GM12878 (cell line): Measurements from ENCODE around the gene CMTM5. TPM values are rescaled to one million over a fixed set of nuclear protein-coding genes. Genes with fewer than 3 reads are reported as not detected.

ENCODE experiments used
- ATAC-seq: fragments of 200-7000 bp; cut with Tn5 transposase; 3 replicates; pipeline ENCODE4 v1.9.1; 2020; ENCODE audit warnings: mild to moderate bottlenecking, moderate library complexity
- BruUV-seq: library from RNA; stranded (reverse); fragments of 400-500 nt; replicated peaks from 2 replicates; lab custom pipeline; 2021; lab: Mats Ljungman, UMichigan
- CTCF ChIA-PET: fragments of 300-600 bp; sonication (Branson Sonifier 250); formaldehyde crosslinking; extraction: SDS; loops from one replicate; lab custom pipeline; 2021; ENCODE audit warnings: inconsistent platforms; lab: Yijun Ruan, JAX
- POLR2A ChIA-PET: fragments of 350-600 bp; formaldehyde crosslinking; extraction: SDS; loops from one replicate; lab custom pipeline; 2021; ENCODE audit warnings: inconsistent platforms; lab: Charles Lee
- RAD21 ChIA-PET: fragments of 300-600 bp; sonication (Branson Sonifier 250); formaldehyde crosslinking; loops from one replicate; lab custom pipeline; 2023; ENCODE audit warnings: antibody characterized with exemption; ENCODE audit not compliant: unreplicated experiment; lab: Charles Lee
- SMC1A ChIA-PET: fragments of 300-600 bp; sonication (Branson Sonifier 250); formaldehyde crosslinking; loops from one replicate; lab custom pipeline; 2023; ENCODE audit not compliant: unreplicated experiment, uncharacterized antibody; lab: Charles Lee
- DNase-seq: peaks from one replicate; pipeline ENCODE4 v3.0.0-alpha.2; 2011; ENCODE audit warnings: low read depth, low spot score
- FAIRE-seq: peaks from 3 replicates; lab custom pipeline; 2011; peaks lifted over from hg19 to GRCh38; lab: Jason Lieb, UNC
- H2AFZ ChIP-seq: 2 replicates; pipeline ENCODE4 v1.6.0; 2011; ENCODE audit warnings: low read depth, low read length, control low read depth; ENCODE audit not compliant: control insufficient read depth
- H3K27ac ChIP-seq: 2 replicates; pipeline ENCODE4 v1.5.1; 2011; ENCODE audit warnings: control low read depth; ENCODE audit not compliant: control insufficient read depth, insufficient read depth
- H3K27me3 ChIP-seq, 2 experiments: replicated peaks in 1 of 2; 2 replicates each; pipeline versions ENCODE4 v1.6.0 to v1.6.1; 2011; ENCODE audit warnings: low read length in 1 of 2; ENCODE audit not compliant: control insufficient read depth in 2 of 2, insufficient read depth in 2 of 2
- H3K36me3 ChIP-seq, 2 experiments: 2 replicates each; pipeline ENCODE4 v1.5.1; 2011; ENCODE audit warnings: low read length in 1 of 2; ENCODE audit not compliant: control insufficient read depth in 2 of 2, insufficient read depth in 2 of 2
- H3K4me1 ChIP-seq: 2 replicates; pipeline ENCODE4 v1.6.1; 2011; ENCODE audit warnings: mild to moderate bottlenecking, low read length, moderate library complexity, mixed read lengths; ENCODE audit not compliant: control insufficient read depth, insufficient read depth
- H3K4me2 ChIP-seq: 2 replicates; pipeline ENCODE4 v1.6.0; 2011; ENCODE audit warnings: control low read depth; ENCODE audit not compliant: control insufficient read depth, insufficient read depth
- H3K4me3 ChIP-seq: fragments of 200-600 bp; sonication (generic); 2 replicates; pipeline ENCODE4 v1.5.1; 2016
- H3K79me2 ChIP-seq: 2 replicates; pipeline ENCODE4 v1.6.0; 2011; ENCODE audit warnings: low read length; ENCODE audit not compliant: control insufficient read depth, insufficient read depth
- H3K9ac ChIP-seq: 2 replicates; pipeline ENCODE4 v1.8.0; 2011; ENCODE audit warnings: low read length, control low read depth, mixed read lengths; ENCODE audit not compliant: control insufficient read depth, insufficient read depth
- H3K9me3 ChIP-seq: replicated peaks from 3 replicates; pipeline ENCODE4 v1.5.1; 2011; ENCODE audit warnings: mild to moderate bottlenecking, low read length; ENCODE audit not compliant: control insufficient read depth, insufficient read depth
- H4K20me1 ChIP-seq: 2 replicates; pipeline ENCODE4 v1.6.0; 2011; ENCODE audit not compliant: control insufficient read depth, insufficient read depth
- BCL11A ChIP-seq: IDR thresholded peaks from 2 replicates; pipeline ENCODE4 v1.6.1; 2011; ENCODE audit warnings: low read depth, low read length
- CBX3 ChIP-seq: fragments of 200-600 bp; sonication (generic); IDR thresholded peaks from 2 replicates; pipeline ENCODE4 v1.6.1; 2016; ENCODE audit warnings: low read depth, borderline replicate concordance
- CEBPB ChIP-seq, 2 experiments: fragments of 150-350 bp in 1 of 2; IDR thresholded peaks; 2 replicates each; pipeline ENCODE4 v1.6.1; 2012 to 2014; ENCODE audit warnings: low read depth in 2 of 2, low read length in 2 of 2, borderline replicate concordance in 1 of 2, inconsistent platforms in 1 of 2
- CTCF ChIP-seq, 3 experiments: IDR thresholded peaks in 2 of 3; conservative IDR thresholded peaks in 1 of 3; 2 replicates each; pipeline ENCODE4 v1.5.1; 2011; ENCODE audit warnings: low read depth in 3 of 3, low read length in 3 of 3, mild to moderate bottlenecking in 3 of 3, control low read depth in 2 of 3, moderate library complexity in 2 of 3, inconsistent platforms in 1 of 3, mixed read lengths in 1 of 3; ENCODE audit not compliant: control insufficient read depth in 2 of 3, insufficient read depth in 1 of 3; ENCODE audit errors: extremely low read depth in 1 of 3
- E4F1 ChIP-seq: fragments of 450-650 bp; IDR thresholded peaks from 2 replicates; pipeline ENCODE4 v1.6.1; 2018; ENCODE audit warnings: borderline replicate concordance, mild to moderate bottlenecking; ENCODE audit not compliant: partially characterized antibody
- FOS ChIP-seq: IDR thresholded peaks from 3 replicates; pipeline ENCODE4 v1.6.1; 2011; ENCODE audit warnings: borderline replicate concordance; ENCODE audit not compliant: insufficient read length; ENCODE audit errors: extremely low read depth
- MTA3 ChIP-seq: IDR thresholded peaks from 2 replicates; pipeline ENCODE4 v1.6.1; 2012; ENCODE audit warnings: low read length, inconsistent platforms, borderline replicate concordance
- NR2C1 ChIP-seq: fragments of 450-650 bp; IDR thresholded peaks from 2 replicates; pipeline ENCODE4 v1.6.1; 2017; ENCODE audit warnings: antibody characterized with exemption, mild to moderate bottlenecking, moderate library complexity
- NR2C2 ChIP-seq: IDR thresholded peaks from 2 replicates; pipeline ENCODE4 v1.6.1; 2011; ENCODE audit warnings: borderline replicate concordance, low read depth; ENCODE audit not compliant: control insufficient read depth, insufficient read length
- USF1 ChIP-seq: IDR thresholded peaks from 2 replicates; pipeline ENCODE4 v1.6.1; 2011; ENCODE audit warnings: borderline replicate concordance, low read depth, mild to moderate bottlenecking, moderate library complexity, mixed read lengths, low read length; ENCODE audit not compliant: insufficient read depth; ENCODE audit errors: extremely low read length
- WGBS: methylation state at CpG from one replicate; pipeline ENCODE4 v1.1.6; 2016; ENCODE audit warnings: low lambda C conversion rate; ENCODE audit not compliant: insufficient replicate concordance, insufficient coverage; ENCODE audit errors: missing lambda C conversion rate; 5-methylcytosine and 5-hydroxymethylcytosine counted together
- in situ Hi-C: fragments of 300-500 bp; cut with MboI; formaldehyde crosslinking; loops from 9 replicates; pipeline ENCODE4 v1.14.3; 2018; ENCODE audit warnings: mixed read lengths
- intact Hi-C: fragments of 100-400 bp; cut with micrococcal nuclease; formaldehyde crosslinking; loops from one replicate; pipeline ENCODE4 v1.14.2; 2022; ENCODE audit not compliant: unreplicated experiment
- polyA plus RNA-seq, 11 experiments: library from polyadenylated mRNA; depleted of rRNA in 4 of 11; unstranded in 6 of 11; stranded (reverse) in 5 of 11; fragments of >200 nt; fragmentation: Nextera tagmentation in 4 of 11; fragmentation: Illumina TruSeq in 1 of 11; extraction: Ambion mirVana in 4 of 11; extraction: Trizol in 1 of 11; gene quantifications; 1 replicate in 1 of 11; 2 replicates in 10 of 11; pipeline versions ENCODE4 v1.2.1 to v1.2.3, GENCODE V29; 2011 to 2016; ENCODE audit warnings: inconsistent platforms in 2 of 11, missing spikeins in 2 of 11, low read depth in 1 of 11
- total RNA-seq, 4 experiments: library from RNA; depleted of rRNA in 3 of 4; stranded (reverse); fragments of >200 nt in 3 of 4; fragmentation: Illumina TruSeq in 1 of 4; extraction: Trizol in 1 of 4; gene quantifications; 2 replicates each; pipeline versions ENCODE4 v1.2.1 to v1.2.3, GENCODE V29; 2013 to 2021

The CMTM5 gene
- total and polyA plus RNA-seq, 10 of the 15 experiments (the other 5 are each of a cell fraction or from before 2014, with no cell fraction given), result not detected

GRCh38 chr14:23339506-23340268, 37.2 kb upstream of the CMTM5 start (continued):
- TF ChIP-seq USF1 (no peak), NR2C1 (no peak)

GRCh38 chr14:23344481-23344880, 32.4 kb upstream of the CMTM5 start:
- CTCF ChIA-PET, result no interaction called here
- no peak for DNase-seq
- Histone ChIP-seq H3K79me2 (no peaks in the 10 kb centered on the region), H3K9me3 (no peaks in the 10 kb centered on the region; the same call in 2 of the 3 replicates), H3K27me3 (no peaks in the 10 kb centered on the region; a peak in 2 of 4 replicates), H3K36me3 (no peaks in the 10 kb centered on the region), H3K27ac (no peak overlapping the region), H4K20me1 (no peaks in the 10 kb centered on the region), H3K4me3 (no peak overlapping the region), H3K9ac (no peak overlapping the region), H2AFZ (no peak overlapping the region), H3K4me2 (no peak overlapping the region), H3K4me1 (no peaks in the 10 kb centered on the region)
- BruUV-seq, result no TSS peak
- no peak for ATAC-seq
- SMC1A ChIA-PET, result no interaction called here
- WGBS, result 2% methylated on average over 3 of the region's 3 CpGs
- in situ Hi-C loops (no loop called here), intact Hi-C loops (no loop called here)
- no peak for FAIRE-seq
- POLR2A ChIA-PET, result no interaction called here
- RAD21 ChIA-PET, result no interaction called here
- TF ChIP-seq MTA3, result no peak
- no peak for TF ChIP-seq NR2C2
- TF ChIP-seq CTCF (IDR thresholded peaks at IDR 0.05 in 2 of 3, conservative IDR thresholded peaks at IDR 0.05 in 1 of 3; ENCODE audit: control insufficient read depth in 2 of 3, extremely low read depth in 1 of 3, insufficient read depth in 1 of 3, low read depth in 3 of 3, low read length in 3 of 3), result no peak
- TF ChIP-seq FOS, result no peak
- no peak for TF ChIP-seq E4F1
- TF ChIP-seq BCL11A, result no peak
- no peak for TF ChIP-seq USF1
- no peak for TF ChIP-seq CEBPB (IDR thresholded peaks at IDR 0.05; ENCODE audit: borderline replicate concordance in 1 of 2, low read depth in 2 of 2, low read length in 2 of 2)
- no peak for TF ChIP-seq CBX3
